SK-N-SH (cell line): ENCODE measurements around the gene KCNG3. TPM values are rescaled to one million over a fixed set of nuclear protein-coding genes. Genes with fewer than 3 reads are reported as not detected.

Experiments
- CTCF ChIA-PET: fragments of 300-600, 350-600 bp; formaldehyde crosslinking; extraction: SDS; loops from one replicate; lab custom pipeline; 2021; lab: Yijun Ruan, JAX
- POLR2A ChIA-PET: fragments of 350-600 bp; sonication (Branson Sonifier 250); formaldehyde crosslinking; extraction: SDS; loops from one replicate; lab custom pipeline; 2020; ENCODE audit warnings: antibody characterized with exemption, inconsistent platforms; lab: Yijun Ruan, JAX
- DNase-seq: peaks from one replicate; pipeline ENCODE4 v3.0.0; 2012
- H2AFZ ChIP-seq: fragments of 200-600 bp; sonication (generic); 2 replicates; pipeline ENCODE4 v1.8.1; 2016; ENCODE audit warnings: antibody characterized with exemption, mild to moderate bottlenecking, low read depth
- H3F3A ChIP-seq: fragments of 200-600 bp; sonication (generic); replicated peaks from 2 replicates; pipeline ENCODE3; 2016; ENCODE audit warnings: antibody characterized with exemption, mild to moderate bottlenecking; ENCODE audit not compliant: insufficient read depth
- H3K27ac ChIP-seq, 2 experiments: fragments of 200-500 bp in 1 of 2; fragments of 200-600 bp in 1 of 2; sonication (Bioruptor generic) in 1 of 2; sonication (generic), shearing (Covaris generic) in 1 of 2; 2 replicates each; pipeline versions ENCODE4 v1.5.1 to v1.6.1; 2014 to 2016; ENCODE audit warnings: low read depth in 2 of 2, inconsistent platforms in 1 of 2, low read length in 1 of 2, mild to moderate bottlenecking in 1 of 2, mixed read lengths in 1 of 2
- H3K27me3 ChIP-seq: fragments of 200-600 bp; sonication (generic), shearing (Covaris generic); 2 replicates; pipeline ENCODE4 v1.6.1; 2016; ENCODE audit warnings: mixed run types; ENCODE audit not compliant: insufficient read depth
- H3K36me3 ChIP-seq, 2 experiments: fragments of 200-500 bp in 1 of 2; fragments of 200-600 bp in 1 of 2; sonication (Bioruptor generic) in 1 of 2; sonication (generic) in 1 of 2; replicated peaks in 1 of 2; 2 replicates each; pipeline versions ENCODE3 to v1.5.1; 2014 to 2016; ENCODE audit warnings: low read length in 1 of 2, mild to moderate bottlenecking in 1 of 2; ENCODE audit not compliant: insufficient read depth in 2 of 2, control insufficient read depth in 1 of 2
- H3K4me1 ChIP-seq, 2 experiments: fragments of 200-500 bp in 1 of 2; fragments of 200-600 bp in 1 of 2; sonication (Bioruptor generic) in 1 of 2; sonication (generic), shearing (Covaris generic) in 1 of 2; 2 replicates each; pipeline versions ENCODE4 v1.5.1 to v1.6.1; 2014 to 2016; ENCODE audit warnings: low read depth in 1 of 2, low read length in 1 of 2, mixed run types in 1 of 2; ENCODE audit not compliant: insufficient read depth in 2 of 2, control insufficient read depth in 1 of 2
- H3K4me2 ChIP-seq: fragments of 200-600 bp; sonication (generic), shearing (Covaris generic); 2 replicates; pipeline ENCODE4 v1.6.1; 2017; ENCODE audit warnings: mixed run types
- H3K4me3 ChIP-seq, 2 experiments: fragments of 200-500 bp in 1 of 2; fragments of 200-600 bp in 1 of 2; sonication (Bioruptor generic) in 1 of 2; sonication (generic), shearing (Covaris generic) in 1 of 2; 2 replicates each; pipeline versions ENCODE4 v1.5.1 to v1.8.1; 2014 to 2016; ENCODE audit warnings: low read depth in 2 of 2, inconsistent platforms in 1 of 2, low read length in 1 of 2, mild to moderate bottlenecking in 1 of 2, mixed read lengths in 1 of 2, moderate library complexity in 1 of 2
- H3K79me2 ChIP-seq: fragments of 200-600 bp; sonication (generic); 2 replicates; pipeline ENCODE4 v1.8.1; 2017; ENCODE audit warnings: mild to moderate bottlenecking; ENCODE audit not compliant: insufficient read depth
- H3K9ac ChIP-seq: fragments of 200-600 bp; sonication (generic); 2 replicates; pipeline ENCODE4 v1.6.1; 2017; ENCODE audit warnings: mixed run types
- H3K9me2 ChIP-seq: fragments of 200-600 bp; sonication (generic); 2 replicates; pipeline ENCODE4 v1.6.1; 2017; ENCODE audit warnings: mixed run types
- H3K9me3 ChIP-seq: fragments of 200-600 bp; sonication (generic); 2 replicates; pipeline ENCODE4 v1.6.1; 2017; ENCODE audit warnings: mixed run types, mild to moderate bottlenecking, moderate library complexity
- H4K20me1 ChIP-seq: fragments of 200-600 bp; sonication (generic); 2 replicates; pipeline ENCODE4 v1.6.1; 2017; ENCODE audit warnings: mild to moderate bottlenecking, mixed run types; ENCODE audit not compliant: insufficient read depth
- CTCF ChIP-seq: fragments of 200-600 bp; sonication (generic); IDR thresholded peaks from 2 replicates; pipeline ENCODE4 v1.6.1; 2017; ENCODE audit warnings: antibody characterized with exemption, mild to moderate bottlenecking, moderate library complexity
- FOSL2 ChIP-seq: IDR thresholded peaks from 2 replicates; pipeline ENCODE4 v1.4.0; 2012; ENCODE audit warnings: low read depth, mild to moderate bottlenecking, moderate library complexity, borderline replicate concordance
- FOXM1 ChIP-seq: IDR thresholded peaks from 2 replicates; pipeline ENCODE4 v1.4.0; 2012; ENCODE audit warnings: low read depth, mild to moderate bottlenecking
- GATA2 ChIP-seq: sonication (generic); formaldehyde crosslinking; IDR thresholded peaks from 2 replicates; pipeline ENCODE4 v1.5.0; 2020; ENCODE audit warnings: mild to moderate bottlenecking, missing genetic modification reagents
- JUND ChIP-seq: IDR thresholded peaks from 2 replicates; pipeline ENCODE4 v1.4.0; 2012
- MAX ChIP-seq: IDR thresholded peaks from 2 replicates; pipeline ENCODE4 v1.4.0; 2012; ENCODE audit warnings: low read depth
- MEF2A ChIP-seq: IDR thresholded peaks from 2 replicates; pipeline ENCODE4 v1.4.0; 2012; ENCODE audit warnings: low read depth, borderline replicate concordance
- MXI1 ChIP-seq: IDR thresholded peaks from 2 replicates; pipeline ENCODE4 v1.6.1; 2012; ENCODE audit warnings: mild to moderate bottlenecking, low read depth, low read length, improper control_type of control experiment
- NFIC ChIP-seq: IDR thresholded peaks from 2 replicates; pipeline ENCODE4 v1.4.0; 2012; ENCODE audit warnings: borderline replicate concordance
- NRF1 ChIP-seq: IDR thresholded peaks from 2 replicates; pipeline ENCODE4 v1.6.1; 2012; ENCODE audit warnings: low read depth, mild to moderate bottlenecking, low read length
- PBX3 ChIP-seq: IDR thresholded peaks from 2 replicates; pipeline ENCODE4; 2012
- POLR2AphosphoS5 ChIP-seq: IDR thresholded peaks from 2 replicates; pipeline ENCODE4 v1.6.1; 2012; ENCODE audit warnings: low read depth, low read length
- RCOR1 ChIP-seq: fragments of 150-350 bp; IDR thresholded peaks from 2 replicates; pipeline ENCODE4 v1.6.1; 2017; ENCODE audit warnings: antibody characterized with exemption, low read length
- RFX5 ChIP-seq: IDR thresholded peaks from 2 replicates; pipeline ENCODE4 v1.6.1; 2012; ENCODE audit warnings: mild to moderate bottlenecking, improper control_type of control experiment, low read length
- SMC3 ChIP-seq: IDR thresholded peaks from 2 replicates; pipeline ENCODE4 v1.6.1; 2012; ENCODE audit warnings: low read depth, low read length, improper control_type of control experiment
- TCF12 ChIP-seq: IDR thresholded peaks from 2 replicates; pipeline ENCODE4 v1.4.0; 2012
- USF2 ChIP-seq: fragments of 150-350 bp; IDR thresholded peaks from 2 replicates; pipeline ENCODE4 v1.6.1; 2017; ENCODE audit warnings: antibody characterized with exemption, low read length, low read depth, borderline replicate concordance
- YY1 ChIP-seq: IDR thresholded peaks from 2 replicates; pipeline ENCODE4 v1.4.0; 2012; ENCODE audit warnings: low read depth, mild to moderate bottlenecking
- ZBTB33 ChIP-seq: IDR thresholded peaks from 2 replicates; pipeline ENCODE4 v1.4.0; 2012; ENCODE audit warnings: low read depth, borderline replicate concordance
- WGBS: methylation state at CpG from one replicate; pipeline ENCODE4 v1.1.6; 2017; ENCODE audit warnings: low lambda C conversion rate; 5-methylcytosine and 5-hydroxymethylcytosine counted together
- polyA plus RNA-seq, 3 experiments: library from polyadenylated mRNA; depleted of rRNA; stranded (reverse); fragments of >200 nt; gene quantifications; 2 replicates each; pipeline ENCODE4 v1.2.3, GENCODE V29; 2012

KCNG3 gene
- polyA plus RNA-seq, 1 of the 3 experiments (the other 2 are of a cell fraction) = 0.03 TPM

GRCh38 chr2:42480402-42480801, 13.4 kb downstream of the KCNG3 start:
- Histone ChIP-seq H3F3A (no peaks in the 10 kb centered on the region), H3K9me2 (no peaks in the 10 kb centered on the region), H3K27me3 (no peaks in the 10 kb centered on the region), H3K9me3 (no peaks in the 10 kb centered on the region), H3K27ac (no peak overlapping the region), H3K9ac (no peak overlapping the region), H3K4me1 (no peaks in the 10 kb centered on the region), H3K36me3 (no peaks in the 10 kb centered on the region), H4K20me1 (no peaks in the 10 kb centered on the region), H2AFZ (no peak overlapping the region), H3K4me3 (no peak overlapping the region), H3K4me2 (no peak overlapping the region), H3K79me2 (no peaks in the 10 kb centered on the region)
- POLR2A ChIA-PET = no interaction called here
- CTCF ChIA-PET = interaction anchor here (1.1 to 3.2 kb wide), 2 partner anchors 18 to 183 kb away, joined by 3 to 11 read pairs; no protein-coding TSS in a partner anchor
- WGBS = 52% methylated on average over 2 of the region's 2 CpGs
- DNase-seq = no peak
- TF ChIP-seq JUND = no peak
- TF ChIP-seq FOSL2 = no peak
- no peak for TF ChIP-seq TCF12
- no peak for TF ChIP-seq CTCF
- no peak for TF ChIP-seq MEF2A
- no peak for TF ChIP-seq MAX
- no peak for TF ChIP-seq PBX3
- no peak for TF ChIP-seq POLR2AphosphoS5
- no peak for TF ChIP-seq NRF1
- no peak for TF ChIP-seq NFIC
- TF ChIP-seq USF2 = no peak
- TF ChIP-seq RCOR1 = no peak
- TF ChIP-seq RFX5 = no peak
- no peak for TF ChIP-seq GATA2 (CRISPR knock-in tag)
- no peak for TF ChIP-seq YY1
- TF ChIP-seq FOXM1 = no peak
- TF ChIP-seq ZBTB33 = no peak
- no peak for TF ChIP-seq SMC3
- TF ChIP-seq MXI1 = no peak
